ENCODE measurements around the gene SDR42E1. TPM values are rescaled to one million over a fixed set of nuclear protein-coding genes. Genes with fewer than 3 reads are reported as not detected.

SDR42E1 gene
- total and polyA plus RNA-seq, 2 donors (not counting 3 experiments of a cell fraction or from before 2014, with no cell fraction given): 0.08 TPM; not detected in 1

DNA sequence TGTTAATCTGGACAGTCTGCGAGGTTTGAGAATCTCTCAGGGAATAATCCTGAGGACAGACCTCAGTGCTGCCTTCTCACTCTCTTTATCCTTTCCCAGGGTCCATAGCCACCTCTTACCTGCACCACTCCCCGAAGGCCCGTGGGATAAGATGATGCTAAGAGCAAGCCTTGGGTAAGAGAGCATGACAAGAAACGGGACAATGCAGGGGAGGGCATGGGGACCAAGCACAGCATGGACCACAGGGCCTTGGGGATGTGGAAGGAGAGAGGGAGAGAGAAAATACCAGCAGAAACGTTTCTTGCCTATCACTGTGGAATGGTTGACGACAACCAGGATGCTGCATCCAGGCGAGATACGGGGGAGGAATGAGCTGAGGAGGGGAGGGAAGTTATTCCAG is 8.3 kb upstream of the SDR42E1 start:
- Histone ChIP-seq H3K79me2 (ENCODE audit: control insufficient read depth, insufficient read depth, low read length) (no peaks in the 10 kb centered on the region), H3K9me1 (replicated peaks; ENCODE audit: control insufficient read depth, extremely low read depth, insufficient read depth, low read length) (no peaks in the 10 kb centered on the region), H4K20me1 (replicated peaks; ENCODE audit: control insufficient read depth, extremely low read depth, insufficient read depth, low read length) (no peaks in the 10 kb centered on the region), H3K4me2 (ENCODE audit: insufficient read depth, low read length) (no peak overlapping the region), H3K27ac (ENCODE audit: insufficient read depth, low read depth, low read length) (no peak overlapping the region), H3K9me3 (replicated peaks; ENCODE audit: control insufficient read depth, insufficient read depth, low read length) (no peaks in the 10 kb centered on the region), H3K9ac (replicated peaks; ENCODE audit: extremely low read depth, insufficient read depth, low read length) (no peak overlapping the region), H3K27me3 (ENCODE audit: control insufficient read depth in 2 of 2, insufficient read depth in 2 of 2, low read length in 2 of 2) (peaks cover 7 to 16% of the 10 kb centered on the region in 2 experiments), H2AFZ (ENCODE audit: low read depth, low read length) (no peak overlapping the region), H3K36me3 (ENCODE audit: control insufficient read depth in 2 of 2, extremely low read depth in 1 of 2, insufficient read depth in 2 of 2, low read length in 2 of 2) (no peaks in the 10 kb centered on the region), H3K4me1 (ENCODE audit: control insufficient read depth, extremely low read depth, insufficient read depth, low read length) (peaks cover 9% of the 10 kb centered on the region), H3K4me3 (replicated peaks in 1 of 3; ENCODE audit: insufficient read depth in 1 of 3, low read depth in 1 of 3, low read length in 3 of 3) (no peak overlapping the region)
- POLR2A ChIA-PET: no interaction called here
- dilution Hi-C loops (cut with MboI; ENCODE audit: extremely low pct_ligation_motif_present, low sequenced_read_pairs) (no loop called here), intact Hi-C loops (cut with micrococcal nuclease) (loop anchor here (5.0 kb wide), 1 partner anchor 38 kb away; no protein-coding TSS in a partner anchor)
- FAIRE-seq: no peak
- no peak for DNase-seq (ENCODE audit: low read depth, low spot score)
- CTCF ChIA-PET: no interaction called here
- no peak for TF ChIP-seq FOS (IDR thresholded peaks at IDR 0.05; ENCODE audit: borderline replicate concordance, insufficient read depth, low read length)
- no peak for TF ChIP-seq EZH2 (IDR thresholded peaks at IDR 0.05; ENCODE audit: borderline replicate concordance, low read depth, low read length, severe bottlenecking)
- no peak for TF ChIP-seq POLR2A (IDR thresholded peaks at IDR 0.05; ENCODE audit: low read depth, low read length)
- TF ChIP-seq GATA2 (IDR thresholded peaks at IDR 0.05; ENCODE audit: insufficient read depth, insufficient read length, low read depth, low read length): no peak
- no peak for TF ChIP-seq CTCF (IDR thresholded peaks at IDR 0.05; ENCODE audit: extremely low read depth in 1 of 2, insufficient read depth in 1 of 2, low read depth in 1 of 2, low read length in 2 of 2)
- TF ChIP-seq MYC (IDR thresholded peaks at IDR 0.05; ENCODE audit: low read depth, low read length): no peak
- TF ChIP-seq POLR2AphosphoS5 (IDR thresholded peaks at IDR 0.05; ENCODE audit: insufficient read depth, low read depth, low read length): no peak
- TF ChIP-seq MAX (IDR thresholded peaks at IDR 0.05; ENCODE audit: insufficient read depth, insufficient read length): no peak
- no peak for TF ChIP-seq JUN (IDR thresholded peaks at IDR 0.05; ENCODE audit: borderline replicate concordance, insufficient read depth, insufficient read length, low read depth)
- no TSS peak for BruUV-seq (replicated peaks)
